ENCODE results near the gene BIN2. TPM values are rescaled to one million over a fixed set of nuclear protein-coding genes. Genes with fewer than 3 reads are reported as not detected.
A peak's percentile ranks its signal among the peaks of the same experiment; 100 is the strongest.

The BIN2 gene
- total RNA-seq, 2 experiments from 2014 or later = 0.88 to 14.7 TPM

DNA sequence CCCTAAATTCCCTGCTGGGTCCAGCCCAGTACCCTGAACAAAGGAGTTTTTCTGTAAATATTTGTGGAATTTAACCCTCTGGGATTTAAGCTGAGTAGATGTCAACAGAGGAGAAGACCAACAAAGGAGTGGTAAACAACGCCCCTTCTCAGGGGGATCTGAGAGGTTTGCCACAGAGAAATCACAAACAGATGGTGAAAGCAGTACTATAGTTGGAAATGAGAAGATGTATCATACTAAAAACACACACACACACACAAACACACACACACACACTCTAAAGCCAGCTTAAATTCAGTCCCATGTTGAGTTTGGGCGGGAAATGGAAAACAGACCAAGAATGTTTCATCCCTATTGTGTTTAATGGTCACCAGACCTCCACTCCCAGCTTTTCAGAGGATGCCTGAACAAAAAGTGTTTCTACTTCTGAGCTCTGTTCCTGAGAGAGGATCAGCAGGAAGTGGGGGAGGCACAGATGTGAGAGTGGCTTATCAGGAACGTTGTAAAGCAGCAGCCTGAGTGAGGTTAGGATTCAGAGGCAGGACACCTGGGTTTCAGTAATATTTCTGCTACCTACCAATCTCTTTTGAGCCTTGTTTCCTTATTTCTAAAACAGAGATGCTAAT is 3.2 kb downstream of the BIN2 start:
- ChIA-PET POLR2A (interaction anchor here (0.7 to 2.2 kb wide), 6 partner anchors 9 to 148 kb away, joined by 3 to 7 read pairs (median 4); partner anchors contain the start of gene SMAGP), CTCF (ENCODE audit: unreplicated experiment) (interaction anchor here (1.0 kb wide), 1 partner anchor 20 kb away, joined by 4 read pairs; no protein-coding TSS in a partner anchor)
- no peaks in the 10 kb centered on the region for H4K20me1 ChIP-seq (ENCODE audit: insufficient read depth, low read length)
- intact Hi-C loops (cut with micrococcal nuclease; ENCODE audit: unreplicated experiment) = loop anchor here (5.0 kb wide), 1 partner anchor 394 kb away; a partner anchor contains a TSS
- H3K4me2 ChIP-seq (ENCODE audit: low read length) = peak overlapping the region; percentile 85
- no TSS peak for BruUV-seq (replicated peaks)
- no peak overlapping the region; the same call in 1 of the 2 replicates for H2AFZ ChIP-seq (ENCODE audit: low read length)
- H3K4me3 ChIP-seq (ENCODE audit: low read depth, low read length, poor library complexity, severe bottlenecking) = peak overlapping the region; percentile 15
- H3K27ac ChIP-seq (ENCODE audit: low read depth, low read length, poor library complexity, severe bottlenecking) = peak overlapping the region; percentile 31
- TF ChIP-seq, protein P1, sequence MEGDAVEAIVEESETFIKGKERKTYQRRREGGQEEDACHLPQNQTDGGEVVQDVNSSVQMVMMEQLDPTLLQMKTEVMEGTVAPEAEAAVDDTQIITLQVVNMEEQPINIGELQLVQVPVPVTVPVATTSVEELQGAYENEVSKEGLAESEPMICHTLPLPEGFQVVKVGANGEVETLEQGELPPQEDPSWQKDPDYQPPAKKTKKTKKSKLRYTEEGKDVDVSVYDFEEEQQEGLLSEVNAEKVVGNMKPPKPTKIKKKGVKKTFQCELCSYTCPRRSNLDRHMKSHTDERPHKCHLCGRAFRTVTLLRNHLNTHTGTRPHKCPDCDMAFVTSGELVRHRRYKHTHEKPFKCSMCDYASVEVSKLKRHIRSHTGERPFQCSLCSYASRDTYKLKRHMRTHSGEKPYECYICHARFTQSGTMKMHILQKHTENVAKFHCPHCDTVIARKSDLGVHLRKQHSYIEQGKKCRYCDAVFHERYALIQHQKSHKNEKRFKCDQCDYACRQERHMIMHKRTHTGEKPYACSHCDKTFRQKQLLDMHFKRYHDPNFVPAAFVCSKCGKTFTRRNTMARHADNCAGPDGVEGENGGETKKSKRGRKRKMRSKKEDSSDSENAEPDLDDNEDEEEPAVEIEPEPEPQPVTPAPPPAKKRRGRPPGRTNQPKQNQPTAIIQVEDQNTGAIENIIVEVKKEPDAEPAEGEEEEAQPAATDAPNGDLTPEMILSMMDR (conservative IDR thresholded peaks at IDR 0.05; ENCODE audit: low read length) = no peak
- TF ChIP-seq EZH2phosphoT487 (IDR thresholded peaks at IDR 0.05; ENCODE audit: borderline replicate concordance, low read depth, low read length) = no peak
- no peaks in the 10 kb centered on the region for H3K79me2 ChIP-seq (ENCODE audit: insufficient read depth, low read depth, low read length)
- peaks cover 70% of the 10 kb centered on the region for H3K4me1 ChIP-seq (ENCODE audit: insufficient read depth, low read length, poor library complexity, severe bottlenecking)
- H3K9me3 ChIP-seq (ENCODE audit: low read length) = no peaks in the 10 kb centered on the region
- no peaks in the 10 kb centered on the region for H3K36me3 ChIP-seq (ENCODE audit: insufficient read depth, low read length)
- no peaks in the 10 kb centered on the region for H3K9me2 ChIP-seq (ENCODE audit: insufficient read depth, low read length)
- peak; percentile 55 for DNase-seq (ENCODE audit: low spot score)

DNA sequence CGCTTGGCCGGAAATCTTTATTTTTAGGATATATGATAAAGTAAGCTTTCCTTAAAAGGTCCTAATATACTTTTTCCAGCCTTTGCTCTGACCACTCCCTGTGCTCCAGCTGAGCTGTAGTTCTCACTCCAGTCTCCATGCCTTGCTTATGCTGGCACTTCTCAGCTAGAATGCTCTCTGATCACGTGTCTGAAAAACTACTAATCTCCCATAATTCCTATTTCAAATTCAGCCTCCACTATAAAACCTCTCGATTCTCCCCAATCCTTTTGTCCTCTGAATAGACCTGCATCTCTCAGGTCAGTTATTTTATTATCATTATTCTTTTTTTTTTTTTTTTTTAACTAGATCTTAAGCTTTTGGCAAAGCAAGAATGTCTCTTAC is 3.7 kb downstream of the BIN2 start:
- peak overlapping the region; percentile 31 for H3K27ac ChIP-seq (ENCODE audit: low read depth, low read length, poor library complexity, severe bottlenecking)
- TF ChIP-seq, protein P1 (conservative IDR thresholded peaks at IDR 0.05; ENCODE audit: low read length) = no peak
- TF ChIP-seq EZH2phosphoT487 (IDR thresholded peaks at IDR 0.05; ENCODE audit: borderline replicate concordance, low read depth, low read length) = no peak
- BruUV-seq (replicated peaks) = no TSS peak
- ChIA-PET POLR2A (interaction anchor here (0.7 to 2.2 kb wide), 5 partner anchors 10 to 148 kb away, joined by 3 to 7 read pairs (median 4); no protein-coding TSS in a partner anchor), CTCF (ENCODE audit: unreplicated experiment) (interaction anchor here (1.0 kb wide), 1 partner anchor 21 kb away, joined by 4 read pairs; no protein-coding TSS in a partner anchor)
- no peaks in the 10 kb centered on the region for H4K20me1 ChIP-seq (ENCODE audit: insufficient read depth, low read length)
- intact Hi-C loops (cut with micrococcal nuclease; ENCODE audit: unreplicated experiment) = loop anchor here (5.0 kb wide), 1 partner anchor 393 kb away; a partner anchor contains a TSS
- no peaks in the 10 kb centered on the region for H3K79me2 ChIP-seq (ENCODE audit: insufficient read depth, low read depth, low read length)
- H3K9me2 ChIP-seq (ENCODE audit: insufficient read depth, low read length) = no peaks in the 10 kb centered on the region
- peak overlapping the region; percentile 85; the same call in 1 of the 2 replicates for H3K4me2 ChIP-seq (ENCODE audit: low read length)
- no peaks in the 10 kb centered on the region for H3K9me3 ChIP-seq (ENCODE audit: low read length)
- no peaks in the 10 kb centered on the region for H3K36me3 ChIP-seq (ENCODE audit: insufficient read depth, low read length)
- peaks cover 67% of the 10 kb centered on the region for H3K4me1 ChIP-seq (ENCODE audit: insufficient read depth, low read length, poor library complexity, severe bottlenecking)
- DNase-seq (ENCODE audit: low spot score) = no peak
- H3K4me3 ChIP-seq (ENCODE audit: low read depth, low read length, poor library complexity, severe bottlenecking) = no peak overlapping the region
- no peak overlapping the region for H2AFZ ChIP-seq (ENCODE audit: low read length)
